ENCODE data around the gene SIRT7.

DNA sequence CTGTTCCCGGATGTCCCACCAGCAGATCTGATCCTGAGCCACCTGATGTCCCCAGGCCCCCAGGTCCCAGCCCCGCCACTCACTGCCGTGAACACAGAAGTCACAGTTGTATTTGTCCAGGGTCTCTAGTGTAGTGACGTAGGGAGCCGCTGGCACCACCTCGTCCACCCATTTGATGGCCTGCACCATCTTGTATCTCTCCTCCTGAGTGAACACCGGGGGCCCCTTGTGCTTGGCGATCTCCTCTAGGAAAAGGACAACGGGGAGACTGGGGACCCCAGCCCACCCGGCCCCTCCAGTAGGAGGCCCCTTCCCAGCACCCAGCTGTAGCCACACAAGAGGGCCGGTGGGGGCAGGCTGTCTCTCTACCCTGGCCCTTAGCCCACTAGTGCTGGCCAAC is 9.2 kb downstream of the SIRT7 start:
- TF ChIP-seq EZH2 (IDR thresholded peaks at IDR 0.05; ENCODE audit: borderline replicate concordance, low read length) (no peak), CTCF (conservative IDR thresholded peaks at IDR 0.05 in 1 of 2, IDR thresholded peaks at IDR 0.05 in 1 of 2; ENCODE audit: extremely low read depth in 1 of 2, insufficient read depth in 1 of 2, low read depth in 1 of 2, low read length in 2 of 2) (no peak)

Data from mammary epithelial cell (primary cell).